Osteoblast (primary cell): ENCODE measurements around the gene AZGP1. TPM values are rescaled to one million over a fixed set of nuclear protein-coding genes. Genes with fewer than 3 reads are reported as not detected.
"Not testable (repeated sequence)": the region's sequence is repeated elsewhere in the genome, so short reads cannot be mapped to it uniquely, and the experiment has no call there.

Experiments used
- DNase-seq: peaks from one replicate; pipeline ENCODE4 v3.0.0; 2011; ENCODE audit warnings: low spot score, mixed read lengths; ENCODE audit not compliant: insufficient read length; ENCODE audit errors: missing footprints
- H2AFZ ChIP-seq: 2 replicates; pipeline ENCODE4 v1.6.0; 2011; ENCODE audit warnings: mild to moderate bottlenecking, low read length
- H3K27ac ChIP-seq: 2 replicates; pipeline ENCODE4 v1.5.1; 2011; ENCODE audit warnings: mild to moderate bottlenecking, low read depth, low read length, moderate library complexity
- H3K27me3 ChIP-seq: 2 replicates; pipeline ENCODE4 v1.6.0; 2012; ENCODE audit warnings: mild to moderate bottlenecking, control low read depth, inconsistent platforms, low read length, moderate library complexity; ENCODE audit not compliant: insufficient read depth
- H3K36me3 ChIP-seq: 2 replicates; pipeline ENCODE4 v1.5.1; 2011; ENCODE audit warnings: mild to moderate bottlenecking, low read length, control low read depth, moderate library complexity; ENCODE audit not compliant: insufficient read depth
- H3K4me1 ChIP-seq: 2 replicates; pipeline ENCODE4 v1.5.1; 2011; ENCODE audit warnings: mild to moderate bottlenecking, low read length, control low read depth, moderate library complexity; ENCODE audit not compliant: insufficient read depth
- H3K4me2 ChIP-seq: 2 replicates; pipeline ENCODE4 v1.6.0; 2011; ENCODE audit warnings: mild to moderate bottlenecking, low read length; ENCODE audit not compliant: insufficient read depth
- H3K4me3 ChIP-seq: fragments of 200-600 bp; sonication (generic); 3 replicates; pipeline ENCODE4 v1.5.1; 2012; ENCODE audit warnings: mild to moderate bottlenecking, low read length, inconsistent platforms; ENCODE audit not compliant: insufficient read depth
- H3K79me2 ChIP-seq: 2 replicates; pipeline ENCODE4 v1.6.0; 2012; ENCODE audit warnings: mild to moderate bottlenecking, low read length, control low read depth, inconsistent platforms; ENCODE audit not compliant: insufficient read depth
- H3K9me3 ChIP-seq: 2 replicates; pipeline ENCODE4 v1.5.1; 2011; ENCODE audit warnings: low read depth, low read length, control low read depth
- H4K20me1 ChIP-seq: 2 replicates; pipeline ENCODE4 v1.6.0; 2012; ENCODE audit warnings: mild to moderate bottlenecking, low read length, control low read depth; ENCODE audit not compliant: insufficient read depth
- total RNA-seq: library from RNA; depleted of rRNA; stranded (reverse); fragments of >200 nt; gene quantifications from 2 replicates; pipeline ENCODE4 v1.2.3, GENCODE V29; 2012
- TF ChIP-seq, protein P1 (sequence below): IDR thresholded peaks from 2 replicates; pipeline ENCODE4 v1.5.1; 2011; ENCODE audit warnings: mild to moderate bottlenecking, low read depth, low read length, moderate library complexity; ENCODE audit errors: extremely low read depth

Gene AZGP1
- total RNA-seq, 1 donor = not detected

DNA sequence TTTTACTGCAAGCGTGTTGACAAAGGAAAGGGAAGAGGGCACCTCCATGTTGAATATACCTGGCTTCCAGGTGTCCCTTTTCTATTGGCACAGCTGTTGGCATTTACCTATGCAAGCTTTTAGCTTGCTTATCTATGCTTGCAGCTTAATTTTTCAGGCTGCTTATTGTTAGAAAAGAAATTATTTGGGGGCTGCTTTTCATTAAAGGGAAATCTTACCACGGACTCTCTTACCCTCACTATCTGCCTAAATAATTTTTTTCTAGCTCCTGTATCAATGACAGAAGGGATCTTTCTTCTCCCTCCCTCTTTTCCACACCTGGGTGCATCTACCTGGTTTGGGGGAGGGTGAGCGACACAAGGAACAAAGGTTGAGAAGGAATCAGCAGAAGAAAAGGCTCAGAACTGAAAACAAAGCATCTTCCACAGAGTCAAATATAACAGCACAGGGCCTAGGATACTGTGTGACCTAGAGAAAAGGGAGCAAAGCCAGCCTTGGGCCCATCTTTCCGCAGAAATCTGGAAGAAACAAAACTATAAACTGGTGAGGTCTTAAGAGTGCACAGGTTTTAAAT, 31.2 kb downstream of the AZGP1 start:
- DNase-seq = no peak
- Histone ChIP-seq H3K79me2 (no peaks in the 10 kb centered on the region), H3K4me2 (no peak overlapping the region), H3K27me3 (peaks cover 17% of the 10 kb centered on the region), H4K20me1 (no peaks in the 10 kb centered on the region), H3K4me1 (no peaks in the 10 kb centered on the region), H3K9me3 (no peaks in the 10 kb centered on the region), H2AFZ (no peak overlapping the region), H3K36me3 (no peaks in the 10 kb centered on the region), H3K27ac (no peak overlapping the region), H3K4me3 (no peak overlapping the region)
- TF ChIP-seq, protein P1, sequence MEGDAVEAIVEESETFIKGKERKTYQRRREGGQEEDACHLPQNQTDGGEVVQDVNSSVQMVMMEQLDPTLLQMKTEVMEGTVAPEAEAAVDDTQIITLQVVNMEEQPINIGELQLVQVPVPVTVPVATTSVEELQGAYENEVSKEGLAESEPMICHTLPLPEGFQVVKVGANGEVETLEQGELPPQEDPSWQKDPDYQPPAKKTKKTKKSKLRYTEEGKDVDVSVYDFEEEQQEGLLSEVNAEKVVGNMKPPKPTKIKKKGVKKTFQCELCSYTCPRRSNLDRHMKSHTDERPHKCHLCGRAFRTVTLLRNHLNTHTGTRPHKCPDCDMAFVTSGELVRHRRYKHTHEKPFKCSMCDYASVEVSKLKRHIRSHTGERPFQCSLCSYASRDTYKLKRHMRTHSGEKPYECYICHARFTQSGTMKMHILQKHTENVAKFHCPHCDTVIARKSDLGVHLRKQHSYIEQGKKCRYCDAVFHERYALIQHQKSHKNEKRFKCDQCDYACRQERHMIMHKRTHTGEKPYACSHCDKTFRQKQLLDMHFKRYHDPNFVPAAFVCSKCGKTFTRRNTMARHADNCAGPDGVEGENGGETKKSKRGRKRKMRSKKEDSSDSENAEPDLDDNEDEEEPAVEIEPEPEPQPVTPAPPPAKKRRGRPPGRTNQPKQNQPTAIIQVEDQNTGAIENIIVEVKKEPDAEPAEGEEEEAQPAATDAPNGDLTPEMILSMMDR = no peak

DNA sequence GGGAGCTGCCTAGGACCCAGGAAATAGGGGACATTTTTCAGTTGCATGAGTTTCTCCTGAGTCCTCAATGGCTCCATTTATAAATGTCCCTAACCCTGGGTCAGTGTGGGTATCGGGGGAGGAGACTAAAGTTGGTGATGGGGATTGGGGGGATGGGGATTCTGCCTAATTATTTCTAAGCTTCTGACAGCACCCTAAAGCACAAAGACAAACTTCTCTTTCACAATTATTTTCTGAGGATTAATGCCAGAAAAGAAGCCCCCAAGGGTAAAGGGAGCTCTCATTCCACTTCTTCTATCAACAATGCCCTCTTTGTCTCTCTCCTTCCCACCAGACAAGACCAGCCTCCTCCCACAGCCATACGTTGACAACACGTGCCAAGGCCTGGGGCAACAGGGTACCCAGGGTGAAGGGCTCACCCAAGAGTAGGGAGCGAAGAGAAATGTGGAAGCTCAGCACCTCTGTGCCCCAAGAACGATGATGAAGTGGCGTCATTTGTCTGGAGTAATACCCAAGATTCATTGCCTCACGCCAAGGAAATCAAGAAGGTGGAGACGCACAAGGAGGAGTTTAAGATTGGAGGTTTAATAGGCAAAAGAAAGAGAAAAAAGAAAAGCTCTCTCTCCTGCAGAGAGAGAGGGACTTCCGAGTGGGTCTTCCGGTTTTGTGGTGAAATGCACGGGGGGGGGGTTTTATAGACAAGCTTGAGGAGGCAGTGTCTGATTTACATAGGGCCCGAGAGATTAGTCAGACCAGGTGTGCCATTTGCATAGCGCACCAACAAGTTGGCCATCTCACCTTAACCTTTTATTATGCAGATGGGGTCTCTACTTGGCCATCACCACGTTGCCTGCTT, 32.0 kb downstream of the AZGP1 start:
- Histone ChIP-seq H3K4me1 (no peaks in the 10 kb centered on the region), H3K9me3 (no peaks in the 10 kb centered on the region), H3K27me3 (peaks cover 17% of the 10 kb centered on the region), H4K20me1 (no peaks in the 10 kb centered on the region), H3K4me3 (no peak overlapping the region), H3K4me2 (no peak overlapping the region), H3K36me3 (no peaks in the 10 kb centered on the region), H2AFZ (no peak overlapping the region), H3K27ac (no peak overlapping the region), H3K79me2 (no peaks in the 10 kb centered on the region)
- DNase-seq = no peak
- TF ChIP-seq, protein P1 = no peak

DNA sequence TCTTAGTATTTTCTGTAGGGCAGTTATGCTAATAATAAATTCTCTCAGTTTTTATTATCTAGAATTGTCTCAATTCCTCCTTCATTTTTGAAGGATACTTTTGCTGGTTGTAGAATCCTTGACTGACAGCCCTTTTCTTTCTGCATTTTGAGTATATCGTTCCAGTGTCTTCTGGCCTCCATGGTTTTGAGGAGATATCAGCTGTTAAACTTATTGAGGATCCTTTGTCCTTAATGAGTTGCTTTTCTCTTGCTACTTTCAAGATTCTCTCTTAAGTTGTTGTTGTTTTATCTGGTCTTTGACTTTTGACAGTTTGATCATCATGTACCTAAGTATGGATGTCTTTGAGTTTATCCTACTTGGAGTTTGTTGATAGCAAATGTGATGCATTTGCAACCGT, 37.5 kb downstream of the AZGP1 start:
- Histone ChIP-seq H3K79me2 (no peaks in the 10 kb centered on the region), H3K4me2 (no peak overlapping the region), H3K4me3 (no peak overlapping the region), H3K9me3 (peaks cover 4% of the 10 kb centered on the region), H3K27ac (no peak overlapping the region), H3K27me3 (peaks cover 22% of the 10 kb centered on the region), H2AFZ (no peak overlapping the region), H3K36me3 (no peaks in the 10 kb centered on the region), H3K4me1 (no peaks in the 10 kb centered on the region), H4K20me1 (no peaks in the 10 kb centered on the region)
- DNase-seq = no peak
- TF ChIP-seq, protein P1 = no peak

DNA sequence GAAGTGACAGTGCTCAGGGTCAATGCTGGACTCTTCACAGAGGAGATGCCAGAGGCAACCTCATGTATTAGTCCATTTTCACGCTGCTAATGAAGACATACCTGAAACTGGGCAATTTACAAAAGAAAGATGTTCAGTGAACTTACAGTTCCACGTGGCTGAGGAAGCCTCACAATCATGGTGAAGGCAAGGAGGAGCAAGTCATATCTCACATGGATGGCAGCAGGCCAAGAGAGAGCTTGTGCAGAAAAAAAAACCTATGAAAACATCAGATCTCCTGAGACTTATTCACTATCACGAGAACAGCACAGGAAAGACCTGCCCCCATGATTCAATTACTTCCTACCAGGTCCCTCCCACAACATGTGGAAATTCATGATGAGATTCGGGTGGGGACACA, 40.8 kb downstream of the AZGP1 start:
- not testable (repeated sequence) for H3K4me3 ChIP-seq, H3K4me1 ChIP-seq, H3K9me3 ChIP-seq, H3K79me2 ChIP-seq, H4K20me1 ChIP-seq, H3K4me2 ChIP-seq, H3K27ac ChIP-seq, DNase-seq, H3K36me3 ChIP-seq, H2AFZ ChIP-seq
- peaks cover 20% of the 10 kb centered on the region for H3K27me3 ChIP-seq
